RCC 7860 (cell line): ENCODE results near the gene MED29.
A peak's percentile ranks its signal among the peaks of the same experiment; 100 is the strongest.

Source experiments
- DNase-seq: peaks from one replicate; pipeline ENCODE4 v3.0.0-alpha.2; 2015; ENCODE audit warnings: low spot score
- FAIRE-seq: peaks from 2 replicates; lab custom pipeline; 2012; peaks lifted over from hg19 to GRCh38; lab: Jason Lieb, UNC

MED29 gene

GRCh38 chr19:39397360-39398296, 6.5 kb downstream of the MED29 start:
- FAIRE-seq (no peak), DNase-seq (peak; percentile 66)

GRCh38 chr19:39398297-39398864, 7.2 kb downstream of the MED29 start:
- FAIRE-seq (no peak), DNase-seq (peak; percentile 14)

- DNase-seq: no peak
- FAIRE-seq: no peak
Observed at GRCh38 chr19:39399668-39400050, 8.5 kb downstream of the MED29 start.

DNA sequence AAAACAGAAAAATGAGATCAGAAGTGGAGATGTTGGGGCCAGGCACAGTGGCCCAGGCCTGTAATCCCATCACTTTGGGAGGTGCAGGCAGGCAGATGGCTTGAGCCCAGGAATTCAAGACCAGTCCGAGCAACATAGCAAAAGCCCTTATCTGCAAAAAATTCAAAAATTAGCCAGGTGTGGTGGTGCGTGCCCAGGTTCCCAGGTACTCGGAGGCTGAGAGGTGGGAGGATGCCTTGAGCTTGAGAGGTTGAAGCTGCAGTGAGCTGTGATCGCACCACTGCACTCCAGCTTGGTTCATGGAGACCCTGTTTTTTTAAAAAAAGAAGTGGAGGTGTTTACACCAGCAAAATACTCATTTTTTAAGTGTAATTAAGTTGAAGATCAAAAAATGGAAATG, 8.9 kb downstream of the MED29 start:
- DNase-seq (no peak), FAIRE-seq (no peak)

DNA sequence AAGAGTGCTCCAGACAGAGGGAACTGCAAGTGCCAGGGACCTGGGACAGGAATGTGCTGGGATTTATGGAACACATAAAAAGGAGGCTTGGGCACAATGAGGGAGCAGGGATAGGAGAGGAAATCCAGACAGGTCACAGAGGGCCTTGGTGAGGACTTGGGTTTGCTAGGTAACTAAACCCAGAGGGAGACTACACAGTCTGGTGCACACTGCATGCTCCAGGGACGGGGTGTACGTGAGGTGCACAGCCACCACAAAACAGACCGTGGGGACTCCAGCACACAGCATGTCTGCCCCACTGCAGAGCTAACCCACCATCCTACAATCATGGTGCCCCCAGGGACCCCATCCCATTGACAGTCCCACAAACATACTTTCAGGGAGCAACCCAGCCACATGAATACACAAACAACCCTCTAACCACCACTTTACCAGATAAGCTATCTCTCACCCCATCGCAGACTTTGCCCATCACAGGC, 9.9 kb downstream of the MED29 start:
- DNase-seq (peak; percentile 32), FAIRE-seq (no peak)

DNA sequence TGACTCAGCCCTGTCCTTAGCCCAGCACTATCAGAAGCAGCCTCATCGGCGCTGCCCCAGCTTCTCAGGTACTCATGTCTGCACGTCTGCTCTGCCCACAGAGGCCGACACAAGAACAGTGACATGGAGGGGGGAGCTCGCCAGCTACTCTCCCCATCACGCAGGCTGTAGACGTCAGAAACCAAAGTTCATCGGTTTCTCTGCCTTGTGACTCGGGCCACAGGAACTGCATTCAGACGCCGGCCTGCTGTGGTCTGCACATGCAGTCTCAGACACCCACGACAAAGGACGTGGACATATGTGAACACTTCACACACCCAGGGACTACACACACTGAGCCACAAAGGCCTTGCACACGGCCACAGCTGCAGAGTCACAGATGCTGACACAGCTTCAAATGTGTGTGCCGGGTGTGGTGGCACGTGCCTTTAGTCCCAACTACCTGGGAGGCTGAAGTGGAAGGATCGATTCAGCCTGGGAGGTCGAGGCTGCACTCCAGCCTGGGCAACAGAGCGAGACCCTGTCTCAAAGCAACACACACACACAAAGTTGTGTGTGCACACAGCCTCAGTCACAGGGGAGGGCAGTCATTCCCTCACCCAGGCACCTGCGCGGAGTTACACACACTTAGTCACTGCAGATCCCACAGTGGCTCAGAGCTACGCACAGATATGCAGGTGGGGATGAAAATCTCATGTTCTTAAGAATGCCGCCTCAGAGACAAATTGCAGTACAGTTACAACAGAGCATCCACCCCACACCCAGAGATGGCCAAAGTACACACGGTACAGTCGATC, 10.6 kb downstream of the MED29 start:
- FAIRE-seq: peak; percentile 81
- DNase-seq: peak; percentile 93

- DNase-seq (peak; percentile 67), FAIRE-seq (no peak)
Observed at GRCh38 chr19:39402346-39403300, 11.4 kb downstream of the MED29 start.

DNA sequence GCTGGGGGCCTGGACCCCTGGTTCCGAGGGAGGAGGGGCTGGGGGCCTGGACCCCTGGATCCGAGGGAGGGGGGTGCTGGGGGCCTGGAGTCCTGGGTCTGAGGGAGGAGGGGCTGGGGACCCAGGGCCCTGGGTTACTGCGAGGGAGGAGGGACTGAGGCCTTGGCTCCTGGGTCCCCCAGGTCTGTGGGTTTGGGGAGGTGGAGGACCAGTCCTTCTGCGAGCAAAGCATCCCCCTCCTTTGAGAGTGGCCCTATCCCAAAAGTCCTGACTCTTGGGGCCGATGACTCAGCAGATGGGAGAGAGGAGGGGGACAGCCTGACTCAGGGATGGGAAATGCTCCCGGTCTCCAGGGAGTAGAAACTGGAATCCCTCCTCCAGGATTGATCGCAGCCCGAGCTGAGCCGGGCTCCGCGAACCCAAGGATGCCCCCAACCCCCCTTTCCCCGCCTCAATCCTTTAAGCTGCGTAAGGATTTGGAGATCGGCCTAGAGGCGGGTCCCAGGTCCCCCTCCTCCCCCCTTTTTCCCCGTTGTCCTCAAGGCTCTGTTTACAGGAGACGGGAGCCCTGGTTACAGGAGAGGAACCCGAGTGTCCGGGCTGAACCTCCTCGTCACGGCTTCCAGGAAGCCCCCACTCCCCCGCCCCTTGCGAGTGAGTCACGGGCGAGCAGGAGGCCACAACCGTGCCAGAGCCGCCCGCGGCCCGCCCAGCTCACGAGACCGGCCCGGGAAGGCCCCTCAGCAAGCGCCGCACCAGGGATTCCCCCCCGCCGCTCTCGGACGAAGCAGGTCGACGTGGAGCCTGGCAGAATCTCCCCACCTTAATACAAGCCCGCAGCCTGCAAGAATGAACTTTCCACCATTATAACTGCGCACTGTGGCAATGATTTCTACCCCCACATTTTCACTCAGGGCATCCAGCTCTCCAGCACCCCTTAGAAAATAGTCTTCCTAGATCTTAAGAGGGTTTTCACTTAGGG, 12.4 kb downstream of the MED29 start:
- FAIRE-seq (no peak), DNase-seq (peak; percentile 79)

DNA sequence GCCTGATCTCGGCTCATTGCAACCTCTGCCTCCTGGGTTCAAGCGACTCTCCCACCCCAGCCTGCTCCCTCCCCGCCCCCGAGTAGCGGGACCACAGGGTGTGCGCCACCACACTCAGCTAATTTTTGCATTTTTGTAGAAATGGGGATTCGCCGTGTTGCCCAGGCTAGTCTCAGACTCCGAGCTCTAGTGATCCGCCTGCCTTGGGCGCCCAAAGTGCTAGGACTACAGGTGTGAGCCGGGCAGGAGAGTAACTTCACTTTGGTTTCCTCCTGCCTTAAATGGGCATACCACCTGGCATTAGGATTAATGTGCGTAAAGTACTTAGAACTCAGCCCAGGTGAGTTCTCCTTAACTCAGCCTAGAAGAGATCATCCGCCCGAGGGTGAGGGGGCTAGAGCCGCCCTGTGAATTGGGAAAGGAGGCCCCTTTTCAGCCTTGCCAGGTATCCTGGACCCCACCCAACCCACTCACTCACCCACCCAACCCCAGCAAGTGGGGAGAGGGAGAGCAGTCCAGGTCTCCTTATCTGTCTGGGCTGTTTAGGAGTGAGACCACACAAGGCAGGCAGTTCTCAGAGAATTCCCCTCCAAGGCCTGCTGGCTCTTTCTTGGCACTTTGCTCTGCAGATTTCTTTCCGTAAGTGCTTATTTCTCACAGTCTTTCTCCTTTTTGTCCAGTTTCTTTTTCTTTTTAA, 14.2 kb downstream of the MED29 start:
- FAIRE-seq (no peak), DNase-seq (no peak)

DNA sequence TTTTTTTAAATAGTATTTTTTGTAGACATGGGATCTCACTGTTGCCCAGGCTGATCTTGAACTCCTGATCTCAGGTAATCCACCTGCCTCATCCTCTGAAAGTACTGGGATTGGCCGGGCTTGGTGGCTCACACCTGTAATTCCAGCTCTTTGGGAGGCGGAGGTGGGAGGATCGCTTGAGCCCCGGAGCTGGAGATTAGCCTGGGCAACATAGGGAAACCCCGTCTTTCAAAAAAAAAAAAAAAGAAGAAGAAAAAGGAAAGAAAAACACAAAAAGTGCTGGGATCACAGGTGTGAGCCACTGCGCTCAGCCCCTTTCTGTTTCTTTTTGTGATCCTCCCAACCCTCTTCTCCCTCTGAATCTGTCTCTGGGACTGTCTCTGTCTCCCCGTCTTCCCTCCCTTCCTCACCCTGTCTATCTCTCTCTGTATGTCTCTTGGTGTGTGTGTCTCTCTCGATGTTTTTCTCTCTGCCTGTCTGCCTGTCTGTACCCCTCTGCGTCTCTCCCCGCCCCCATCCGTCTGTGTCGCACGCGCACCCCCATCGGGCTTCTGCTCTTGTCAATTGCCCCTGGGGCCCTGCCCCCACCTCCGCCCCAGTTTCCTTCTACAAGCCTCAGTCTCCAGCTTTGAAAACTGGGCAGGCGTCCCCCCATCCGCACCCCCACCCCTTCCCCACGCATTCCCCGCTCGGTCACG, 14.9 kb downstream of the MED29 start:
- DNase-seq: no peak

GRCh38 chr19:39406656-39407409, 15.7 kb downstream of the MED29 start, which contains the start of gene ZFP36:
Gene ZFP36 (plus strand): TSS chr19:39406847. CDS start chr19:39406905, 58 bp downstream.
- no peak for FAIRE-seq
- DNase-seq: peak; percentile 62

More for the DNA sequence above, 14.9 kb downstream of the MED29 start:
- no peak for FAIRE-seq

- no peak for FAIRE-seq
- DNase-seq: no peak
Observed at GRCh38 chr19:39407410-39407659, 16.2 kb downstream of the MED29 start.

DNA sequence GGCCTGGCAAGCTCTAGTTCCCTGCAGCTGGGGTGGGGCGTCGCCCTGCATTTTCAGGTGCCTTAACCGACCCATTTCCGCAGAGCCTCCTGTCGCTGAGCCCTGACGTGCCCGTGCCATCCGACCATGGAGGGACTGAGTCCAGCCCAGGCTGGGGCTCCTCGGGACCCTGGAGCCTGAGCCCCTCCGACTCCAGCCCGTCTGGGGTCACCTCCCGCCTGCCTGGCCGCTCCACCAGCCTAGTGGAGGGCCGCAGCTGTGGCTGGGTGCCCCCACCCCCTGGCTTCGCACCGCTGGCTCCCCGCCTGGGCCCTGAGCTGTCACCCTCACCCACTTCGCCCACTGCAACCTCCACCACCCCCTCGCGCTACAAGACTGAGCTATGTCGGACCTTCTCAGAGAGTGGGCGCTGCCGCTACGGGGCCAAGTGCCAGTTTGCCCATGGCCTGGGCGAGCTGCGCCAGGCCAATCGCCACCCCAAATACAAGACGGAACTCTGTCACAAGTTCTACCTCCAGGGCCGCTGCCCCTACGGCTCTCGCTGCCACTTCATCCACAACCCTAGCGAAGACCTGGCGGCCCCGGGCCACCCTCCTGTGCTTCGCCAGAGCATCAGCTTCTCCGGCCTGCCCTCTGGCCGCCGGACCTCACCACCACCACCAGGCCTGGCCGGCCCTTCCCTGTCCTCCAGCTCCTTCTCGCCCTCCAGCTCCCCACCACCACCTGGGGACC, 16.6 kb downstream of the MED29 start:
- FAIRE-seq (no peak), DNase-seq (no peak)

DNA sequence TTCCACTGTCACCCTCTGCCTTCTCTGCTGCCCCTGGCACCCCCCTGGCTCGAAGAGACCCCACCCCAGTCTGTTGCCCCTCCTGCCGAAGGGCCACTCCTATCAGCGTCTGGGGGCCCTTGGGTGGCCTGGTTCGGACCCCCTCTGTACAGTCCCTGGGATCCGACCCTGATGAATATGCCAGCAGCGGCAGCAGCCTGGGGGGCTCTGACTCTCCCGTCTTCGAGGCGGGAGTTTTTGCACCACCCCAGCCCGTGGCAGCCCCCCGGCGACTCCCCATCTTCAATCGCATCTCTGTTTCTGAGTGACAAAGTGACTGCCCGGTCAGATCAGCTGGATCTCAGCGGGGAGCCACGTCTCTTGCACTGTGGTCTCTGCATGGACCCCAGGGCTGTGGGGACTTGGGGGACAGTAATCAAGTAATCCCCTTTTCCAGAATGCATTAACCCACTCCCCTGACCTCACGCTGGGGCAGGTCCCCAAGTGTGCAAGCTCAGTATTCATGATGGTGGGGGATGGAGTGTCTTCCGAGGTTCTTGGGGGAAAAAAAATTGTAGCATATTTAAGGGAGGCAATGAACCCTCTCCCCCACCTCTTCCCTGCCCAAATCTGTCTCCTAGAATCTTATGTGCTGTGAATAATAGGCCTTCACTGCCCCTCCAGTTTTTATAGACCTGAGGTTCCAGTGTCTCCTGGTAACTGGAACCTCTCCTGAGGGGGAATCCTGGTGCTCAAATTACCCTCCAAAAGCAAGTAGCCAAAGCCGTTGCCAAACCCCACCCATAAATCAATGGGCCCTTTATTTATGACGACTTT, 17.4 kb downstream of the MED29 start:
- FAIRE-seq (no peak), DNase-seq (no peak)

DNA sequence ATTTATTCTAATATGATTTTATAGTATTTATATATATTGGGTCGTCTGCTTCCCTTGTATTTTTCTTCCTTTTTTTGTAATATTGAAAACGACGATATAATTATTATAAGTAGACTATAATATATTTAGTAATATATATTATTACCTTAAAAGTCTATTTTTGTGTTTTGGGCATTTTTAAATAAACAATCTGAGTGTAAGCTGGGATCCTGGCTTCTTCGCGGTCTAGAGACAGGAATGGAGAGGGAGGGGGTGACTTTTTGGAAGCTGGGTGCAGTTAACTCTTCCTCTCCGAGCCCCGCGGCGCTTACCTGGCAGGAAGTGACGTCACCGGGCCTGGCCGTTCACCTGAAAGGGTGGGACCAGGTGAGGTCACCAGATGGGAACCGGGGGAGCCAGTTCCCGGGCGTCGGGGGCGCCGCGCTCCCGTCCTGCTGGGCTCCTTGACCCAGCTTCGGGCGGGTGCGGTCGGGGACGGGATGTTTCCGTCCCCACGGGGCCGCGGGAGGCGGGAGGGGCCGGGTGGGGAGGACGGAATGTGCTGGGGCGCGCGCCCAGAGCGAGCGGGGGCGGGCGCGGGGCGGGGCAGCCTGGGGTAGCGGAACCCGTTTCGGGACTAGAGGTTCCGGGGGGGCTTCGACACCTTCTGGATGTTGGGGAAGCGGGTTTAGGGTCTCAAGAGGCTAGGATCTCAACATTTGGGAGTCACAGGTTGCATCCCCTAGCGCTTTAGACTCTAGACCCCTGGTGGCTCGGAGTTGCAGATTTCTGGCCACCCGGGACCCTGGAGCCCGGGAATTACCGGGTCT, 18.2 kb downstream of the MED29 start:
- FAIRE-seq (no peak), DNase-seq (no peak)
